MM.1S (cell line): ENCODE results near the gene STAB1.

ENCODE experiments used
- EZH2 ChIP-seq: fragments of 300-600 bp; sonication (generic); optimal IDR thresholded peaks from 2 replicates; pipeline ENCODE3; 2017; ENCODE audit warnings: low read depth, mild to moderate bottlenecking, antibody characterized with exemption, low read length, mixed read lengths
- TF ChIP-seq, protein P1 (sequence below): fragments of 300-600 bp; sonication (generic); IDR thresholded peaks from 2 replicates; pipeline ENCODE4 v1.5.1; 2016; ENCODE audit warnings: antibody characterized with exemption, low read length, mixed read lengths

DNA sequence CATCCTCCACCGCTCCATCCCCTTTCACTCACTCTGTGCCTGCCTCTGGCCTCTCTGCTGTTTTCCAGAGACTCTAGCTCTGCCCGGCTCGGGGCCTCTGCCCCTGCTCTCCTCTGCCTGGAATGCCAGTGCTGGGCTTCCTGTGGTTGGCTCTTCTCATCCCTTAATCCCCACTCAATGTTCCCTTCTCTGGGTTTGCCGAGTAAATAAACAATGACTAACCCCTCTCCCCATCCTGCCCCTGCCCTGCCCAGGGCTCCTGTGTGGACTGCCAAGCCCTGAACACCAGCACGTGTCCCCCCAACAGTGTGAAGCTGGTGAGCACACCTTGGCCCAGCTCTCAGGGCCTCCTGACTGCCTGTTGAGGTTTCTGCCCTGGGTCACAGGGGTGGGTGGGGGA lies 12.2 kb downstream of the STAB1 start:
- TF ChIP-seq, protein P1, sequence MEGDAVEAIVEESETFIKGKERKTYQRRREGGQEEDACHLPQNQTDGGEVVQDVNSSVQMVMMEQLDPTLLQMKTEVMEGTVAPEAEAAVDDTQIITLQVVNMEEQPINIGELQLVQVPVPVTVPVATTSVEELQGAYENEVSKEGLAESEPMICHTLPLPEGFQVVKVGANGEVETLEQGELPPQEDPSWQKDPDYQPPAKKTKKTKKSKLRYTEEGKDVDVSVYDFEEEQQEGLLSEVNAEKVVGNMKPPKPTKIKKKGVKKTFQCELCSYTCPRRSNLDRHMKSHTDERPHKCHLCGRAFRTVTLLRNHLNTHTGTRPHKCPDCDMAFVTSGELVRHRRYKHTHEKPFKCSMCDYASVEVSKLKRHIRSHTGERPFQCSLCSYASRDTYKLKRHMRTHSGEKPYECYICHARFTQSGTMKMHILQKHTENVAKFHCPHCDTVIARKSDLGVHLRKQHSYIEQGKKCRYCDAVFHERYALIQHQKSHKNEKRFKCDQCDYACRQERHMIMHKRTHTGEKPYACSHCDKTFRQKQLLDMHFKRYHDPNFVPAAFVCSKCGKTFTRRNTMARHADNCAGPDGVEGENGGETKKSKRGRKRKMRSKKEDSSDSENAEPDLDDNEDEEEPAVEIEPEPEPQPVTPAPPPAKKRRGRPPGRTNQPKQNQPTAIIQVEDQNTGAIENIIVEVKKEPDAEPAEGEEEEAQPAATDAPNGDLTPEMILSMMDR = no peak
- TF ChIP-seq EZH2 = no peak
